G401.6 (cell line): ENCODE measurements around the gene GH2.

Experiments
- FAIRE-seq: peaks from 2 replicates; lab custom pipeline; 2012; peaks lifted over from hg19 to GRCh38; lab: Jason Lieb, UNC

Gene GH2

GRCh38 chr17:63840591-63841349 lies 41.0 kb downstream of the GH2 start:
- FAIRE-seq, result no peak

GRCh38 chr17:63838631-63839171 lies 43.0 kb downstream of the GH2 start:
- FAIRE-seq, result no peak

GRCh38 chr17:63837962-63838600 lies 43.7 kb downstream of the GH2 start:
- FAIRE-seq, result no peak

GRCh38 chr17:63837480-63837879 lies 44.3 kb downstream of the GH2 start:
- no peak for FAIRE-seq

- FAIRE-seq, result no peak
Observed at GRCh38 chr17:63836811-63837210, 44.9 kb downstream of the GH2 start.

GRCh38 chr17:63835167-63835720 lies 46.5 kb downstream of the GH2 start:
- FAIRE-seq, result no peak

- peak; percentile 94 for FAIRE-seq
Observed at GRCh38 chr17:63834431-63835166, 47.1 kb downstream of the GH2 start.

- FAIRE-seq, result no peak
Observed at GRCh38 chr17:63833741-63834373, 47.9 kb downstream of the GH2 start.

GRCh38 chr17:63833026-63833740 lies 48.6 kb downstream of the GH2 start:
- no peak for FAIRE-seq

GRCh38 chr17:63832455-63832854 lies 49.3 kb downstream of the GH2 start:
- FAIRE-seq, result no peak

GRCh38 chr17:63832014-63832413 lies 49.7 kb downstream of the GH2 start:
- FAIRE-seq, result no peak

GRCh38 chr17:63831505-63831904 lies 50.2 kb downstream of the GH2 start:
- FAIRE-seq, result no peak

GRCh38 chr17:63830904-63831491 lies 50.7 kb downstream of the GH2 start:
- FAIRE-seq, result no peak

- FAIRE-seq, result no peak
Observed at GRCh38 chr17:63830278-63830677, 51.5 kb downstream of the GH2 start.
